Stimulated activated naive B cell treated with anti-CD40 and anti-IgM and Interleukin-4, amounts not matched to agents 10 μg/mL and 1 μg/mL and 100 μg/mL, for 72 hours (primary cell): Measurements from ENCODE around the gene BACH1.
"Not testable (repeated sequence)": the region's sequence is repeated elsewhere in the genome, so short reads cannot be mapped to it uniquely, and the experiment has no call there.

Experiments
- ATAC-seq, 2 donors: fragments of 150-1000 bp; cut with Tn5 transposase; replicated peaks; 2 replicates each; pipeline ENCODE4 v1.10.0; 2021; ENCODE audit warnings: moderate library complexity in 1 of 2
- DNase-seq: peaks from one replicate; pipeline ENCODE4 v3.0.0; 2021
- H3K27ac Mint-ChIP-seq: one replicate; pipeline ENCODE4 v1.8.0; 2022; ENCODE audit warnings: mild to moderate bottlenecking, mixed read lengths
- H3K27me3 Mint-ChIP-seq, 2 donors: one replicate each; pipeline ENCODE4 v1.8.0; 2022; ENCODE audit warnings: mixed read lengths in 2 of 2
- H3K36me3 Mint-ChIP-seq, 2 donors: one replicate each; pipeline ENCODE4 v1.8.0; 2022; ENCODE audit warnings: mixed read lengths in 2 of 2, mild to moderate bottlenecking in 1 of 2
- H3K4me1 Mint-ChIP-seq, 2 donors: one replicate each; pipeline ENCODE4 v1.8.0; 2022; ENCODE audit warnings: mixed read lengths in 2 of 2, mild to moderate bottlenecking in 1 of 2
- H3K4me3 Mint-ChIP-seq, 2 donors: one replicate each; pipeline ENCODE4 v1.8.0; 2022; ENCODE audit warnings: mild to moderate bottlenecking in 2 of 2, mixed read lengths in 2 of 2, moderate library complexity in 1 of 2
- H3K9me3 Mint-ChIP-seq, 2 donors: one replicate each; pipeline ENCODE4 v1.8.0; 2022; ENCODE audit warnings: mixed read lengths in 2 of 2, mild to moderate bottlenecking in 1 of 2

The BACH1 gene

GRCh38 chr21:29271927-29272333 lies 26.8 kb upstream of the BACH1 start:
- peaks cover 3% of the 10 kb centered on the region in 2 donors for H3K9me3 Mint-ChIP-seq
- H3K27me3 Mint-ChIP-seq = peaks cover 0 to 3% of the 10 kb centered on the region in 2 donors
- H3K36me3 Mint-ChIP-seq = no peaks in the 10 kb centered on the region
- no peak overlapping the region for H3K27ac Mint-ChIP-seq
- DNase-seq (no peak), ATAC-seq (no peak)
- H3K4me3 Mint-ChIP-seq = no peak overlapping the region
- H3K4me1 Mint-ChIP-seq = peaks cover 7 to 12% of the 10 kb centered on the region in 2 donors

- Mint-ChIP-seq H3K4me1 (no peaks in the 10 kb centered on the region), H3K27me3 (no peaks in the 10 kb centered on the region), H3K4me3 (no peak overlapping the region), H3K27ac (no peak overlapping the region), H3K9me3 (peaks cover 6 to 13% of the 10 kb centered on the region in 2 donors), H3K36me3 (peaks cover 2 to 4% of the 10 kb centered on the region in 2 donors)
- no peak for ATAC-seq
- no peak for DNase-seq
Measured at GRCh38 chr21:29277442-29277841, 21.3 kb upstream of the BACH1 start.

GRCh38 chr21:29279558-29279957 lies 19.2 kb upstream of the BACH1 start:
- DNase-seq = no peak
- Mint-ChIP-seq H3K27ac (no peak overlapping the region), H3K4me3 (no peak overlapping the region), H3K9me3 (peaks cover 11 to 18% of the 10 kb centered on the region in 2 donors), H3K27me3 (no peaks in the 10 kb centered on the region), H3K36me3 (peaks cover 2 to 10% of the 10 kb centered on the region in 2 donors), H3K4me1 (no peaks in the 10 kb centered on the region)
- no peak for ATAC-seq

GRCh38 chr21:29281801-29282200 lies 16.9 kb upstream of the BACH1 start:
- not testable (repeated sequence) for H3K4me3 Mint-ChIP-seq, H3K27ac Mint-ChIP-seq, H3K36me3 Mint-ChIP-seq, H3K27me3 Mint-ChIP-seq, H3K4me1 Mint-ChIP-seq, DNase-seq
- peak in 1 of 2 donors; percentile 47 for ATAC-seq
- H3K9me3 Mint-ChIP-seq = peaks cover 11 to 18% of the 10 kb centered on the region in 2 donors

- ATAC-seq (no peak), DNase-seq (no peak)
- peaks cover 6 to 14% of the 10 kb centered on the region in 2 donors for H3K4me1 Mint-ChIP-seq
- H3K36me3 Mint-ChIP-seq = peaks cover 0 to 6% of the 10 kb centered on the region in 2 donors
- H3K27ac Mint-ChIP-seq = no peak overlapping the region
- H3K27me3 Mint-ChIP-seq = no peaks in the 10 kb centered on the region
- H3K4me3 Mint-ChIP-seq = no peak overlapping the region
- peaks cover 5 to 7% of the 10 kb centered on the region in 2 donors for H3K9me3 Mint-ChIP-seq
Measured at GRCh38 chr21:29287383-29287782, 11.3 kb upstream of the BACH1 start.

GRCh38 chr21:29288239-29288638 lies 10.5 kb upstream of the BACH1 start:
- H3K36me3 Mint-ChIP-seq = no peaks in the 10 kb centered on the region
- DNase-seq = no peak
- peaks cover 6 to 15% of the 10 kb centered on the region in 2 donors for H3K4me1 Mint-ChIP-seq
- no peaks in the 10 kb centered on the region for H3K27me3 Mint-ChIP-seq
- no peak for ATAC-seq
- no peak overlapping the region for H3K27ac Mint-ChIP-seq
- H3K9me3 Mint-ChIP-seq = peaks cover 0 to 3% of the 10 kb centered on the region in 2 donors
- H3K4me3 Mint-ChIP-seq = no peak overlapping the region

GRCh38 chr21:29289317-29289716 lies 9.4 kb upstream of the BACH1 start:
- H3K27ac Mint-ChIP-seq = no peak overlapping the region
- H3K27me3 Mint-ChIP-seq = no peaks in the 10 kb centered on the region
- H3K4me3 Mint-ChIP-seq = no peak overlapping the region
- H3K36me3 Mint-ChIP-seq = peaks cover 0 to 3% of the 10 kb centered on the region in 2 donors
- ATAC-seq (no peak), DNase-seq (no peak)
- H3K9me3 Mint-ChIP-seq = peaks cover 2 to 3% of the 10 kb centered on the region in 2 donors
- H3K4me1 Mint-ChIP-seq = peaks cover 16 to 26% of the 10 kb centered on the region in 2 donors

- H3K27ac Mint-ChIP-seq = no peak overlapping the region
- H3K9me3 Mint-ChIP-seq = peaks cover 2 to 4% of the 10 kb centered on the region in 2 donors
- H3K4me3 Mint-ChIP-seq = no peak overlapping the region
- H3K4me1 Mint-ChIP-seq = peaks cover 17 to 31% of the 10 kb centered on the region in 2 donors
- no peaks in the 10 kb centered on the region for H3K27me3 Mint-ChIP-seq
- peaks cover 0 to 5% of the 10 kb centered on the region in 2 donors for H3K36me3 Mint-ChIP-seq
- no peak for DNase-seq
- no peak for ATAC-seq
Measured at GRCh38 chr21:29290240-29290639, 8.5 kb upstream of the BACH1 start.

GRCh38 chr21:29293495-29293894 lies 5.2 kb upstream of the BACH1 start:
- H3K4me3 Mint-ChIP-seq = peak overlapping the region in 1 of 2 donors; percentile 13
- peaks cover 19 to 42% of the 10 kb centered on the region in 2 donors for H3K4me1 Mint-ChIP-seq
- no peaks in the 10 kb centered on the region for H3K27me3 Mint-ChIP-seq
- H3K9me3 Mint-ChIP-seq = peaks cover 3 to 4% of the 10 kb centered on the region in 2 donors
- peak; percentile 99 for ATAC-seq
- peaks cover 0 to 5% of the 10 kb centered on the region in 2 donors for H3K36me3 Mint-ChIP-seq
- peak; percentile 75 for DNase-seq
- peak overlapping the region; percentile 84 for H3K27ac Mint-ChIP-seq

GRCh38 chr21:29295066-29295650 lies 3.6 kb upstream of the BACH1 start:
- Mint-ChIP-seq H3K9me3 (peaks cover 3 to 4% of the 10 kb centered on the region in 2 donors), H3K36me3 (peaks cover 0 to 14% of the 10 kb centered on the region in 2 donors), H3K27ac (no peak overlapping the region), H3K27me3 (no peaks in the 10 kb centered on the region), H3K4me1 (peaks cover 25 to 51% of the 10 kb centered on the region in 2 donors), H3K4me3 (no peak overlapping the region)
- no peak for DNase-seq
- no peak for ATAC-seq

GRCh38 chr21:29296446-29296845 lies 2.3 kb upstream of the BACH1 start:
- H3K36me3 Mint-ChIP-seq = peaks cover 0 to 15% of the 10 kb centered on the region in 2 donors
- no peak for DNase-seq
- peaks cover 27 to 51% of the 10 kb centered on the region in 2 donors for H3K4me1 Mint-ChIP-seq
- ATAC-seq = no peak
- H3K4me3 Mint-ChIP-seq = no peak overlapping the region
- peaks cover 3 to 4% of the 10 kb centered on the region in 2 donors for H3K9me3 Mint-ChIP-seq
- H3K27ac Mint-ChIP-seq = no peak overlapping the region
- H3K27me3 Mint-ChIP-seq = no peaks in the 10 kb centered on the region

GRCh38 chr21:29297483-29298347 lies 1.0 kb upstream of the BACH1 start:
- no peak for DNase-seq
- no peak for ATAC-seq
- Mint-ChIP-seq H3K27ac (peak overlapping the region; percentile 81), H3K27me3 (no peaks in the 10 kb centered on the region), H3K4me1 (peaks cover 39 to 64% of the 10 kb centered on the region in 2 donors), H3K4me3 (peak overlapping the region; percentile 67 to 78), H3K36me3 (peaks cover 0 to 24% of the 10 kb centered on the region in 2 donors), H3K9me3 (peaks cover 2 to 4% of the 10 kb centered on the region in 2 donors)

- Mint-ChIP-seq H3K9me3 (peaks cover 1 to 2% of the 10 kb centered on the region in 2 donors), H3K27me3 (no peaks in the 10 kb centered on the region), H3K36me3 (peaks cover 0 to 21% of the 10 kb centered on the region in 2 donors), H3K4me1 (peaks cover 33 to 65% of the 10 kb centered on the region in 2 donors), H3K27ac (peak overlapping the region; percentile 95), H3K4me3 (peak overlapping the region; percentile 84 to 88)
- DNase-seq (peak; percentile 50), ATAC-seq (peak; percentile 36 to 47)
Measured at GRCh38 chr21:29299046-29299915, 559 bp downstream of the BACH1 start.
